ENCODE results near the gene NUDT14.

The NUDT14 gene

GRCh38 chr14:105168979-105169507 lies 12.1 kb downstream of the NUDT14 start:
- H3K9ac ChIP-seq (ENCODE audit: low read depth, low read length), result peak overlapping the region; percentile 44; the same call in 1 of the 2 replicates
- H3K4me1 ChIP-seq (ENCODE audit: insufficient read depth, low read length), result peaks cover 7% of the 10 kb centered on the region; the same call in 1 of the 2 replicates
- H3K36me3 ChIP-seq (ENCODE audit: insufficient read depth, low read length), result no peaks in the 10 kb centered on the region
- no peaks in the 10 kb centered on the region for H3K9me3 ChIP-seq (ENCODE audit: control insufficient read depth, insufficient read depth, low read length)

GRCh38 chr14:105168496-105168978 lies 12.6 kb downstream of the NUDT14 start, which contains the start of gene JAG2:
JAG2 (minus strand) TSS chr14:105168776; CDS start chr14:105168420, 356 bp downstream.
- Histone ChIP-seq H3K9me3 (ENCODE audit: control insufficient read depth, insufficient read depth, low read length) (no peaks in the 10 kb centered on the region), H3K36me3 (ENCODE audit: insufficient read depth, low read length) (no peaks in the 10 kb centered on the region), H3K4me1 (ENCODE audit: insufficient read depth, low read length) (peaks cover 7% of the 10 kb centered on the region; the same call in 1 of the 2 replicates), H3K9ac (ENCODE audit: low read depth, low read length) (peak within 1 kb of the TSS; percentile 44)

- no peaks in the 10 kb centered on the region for H3K36me3 ChIP-seq (ENCODE audit: insufficient read depth, low read length)
- peak overlapping the region; percentile 44; the same call in 1 of the 2 replicates for H3K9ac ChIP-seq (ENCODE audit: low read depth, low read length)
- no peaks in the 10 kb centered on the region for H3K9me3 ChIP-seq (ENCODE audit: control insufficient read depth, insufficient read depth, low read length)
- H3K4me1 ChIP-seq (ENCODE audit: insufficient read depth, low read length), result peaks cover 7% of the 10 kb centered on the region; the same call in 1 of the 2 replicates
These were observed 13.1 kb downstream of the NUDT14 start for GRCh38 chr14:105168093-105168420.

- Histone ChIP-seq H3K9ac (ENCODE audit: low read depth, low read length) (peak overlapping the region; percentile 44), H3K36me3 (ENCODE audit: insufficient read depth, low read length) (no peaks in the 10 kb centered on the region), H3K9me3 (ENCODE audit: control insufficient read depth, insufficient read depth, low read length) (no peaks in the 10 kb centered on the region), H3K4me1 (ENCODE audit: insufficient read depth, low read length) (peaks cover 7% of the 10 kb centered on the region; the same call in 1 of the 2 replicates)
These were observed 13.6 kb downstream of the NUDT14 start for GRCh38 chr14:105167303-105168092.

- no peaks in the 10 kb centered on the region for H3K36me3 ChIP-seq (ENCODE audit: insufficient read depth, low read length)
- H3K9ac ChIP-seq (ENCODE audit: low read depth, low read length), result no peak overlapping the region
- H3K4me1 ChIP-seq (ENCODE audit: insufficient read depth, low read length), result peaks cover 7% of the 10 kb centered on the region; the same call in 1 of the 2 replicates
- no peaks in the 10 kb centered on the region for H3K9me3 ChIP-seq (ENCODE audit: control insufficient read depth, insufficient read depth, low read length)
These were observed 14.4 kb downstream of the NUDT14 start for GRCh38 chr14:105166571-105167302.

GRCh38 chr14:105165761-105166485 lies 15.2 kb downstream of the NUDT14 start:
- no peaks in the 10 kb centered on the region for H3K9me3 ChIP-seq (ENCODE audit: control insufficient read depth, insufficient read depth, low read length)
- peaks cover 4% of the 10 kb centered on the region; the same call in 1 of the 2 replicates for H3K4me1 ChIP-seq (ENCODE audit: insufficient read depth, low read length)
- no peak overlapping the region for H3K9ac ChIP-seq (ENCODE audit: low read depth, low read length)
- no peaks in the 10 kb centered on the region for H3K36me3 ChIP-seq (ENCODE audit: insufficient read depth, low read length)

GRCh38 chr14:105165134-105165704 lies 15.9 kb downstream of the NUDT14 start:
- Histone ChIP-seq H3K9me3 (ENCODE audit: control insufficient read depth, insufficient read depth, low read length) (no peaks in the 10 kb centered on the region), H3K4me1 (ENCODE audit: insufficient read depth, low read length) (no peaks in the 10 kb centered on the region; the same call in 1 of the 2 replicates), H3K36me3 (ENCODE audit: insufficient read depth, low read length) (no peaks in the 10 kb centered on the region), H3K9ac (ENCODE audit: low read depth, low read length) (no peak overlapping the region)

GRCh38 chr14:105163040-105163742 lies 17.9 kb downstream of the NUDT14 start:
- H3K36me3 ChIP-seq (ENCODE audit: insufficient read depth, low read length), result no peaks in the 10 kb centered on the region
- H3K4me1 ChIP-seq (ENCODE audit: insufficient read depth, low read length), result no peaks in the 10 kb centered on the region; the same call in 1 of the 2 replicates
- H3K9me3 ChIP-seq (ENCODE audit: control insufficient read depth, insufficient read depth, low read length), result no peaks in the 10 kb centered on the region
- no peak overlapping the region for H3K9ac ChIP-seq (ENCODE audit: low read depth, low read length)

- Histone ChIP-seq H3K4me1 (ENCODE audit: insufficient read depth, low read length) (no peaks in the 10 kb centered on the region; the same call in 1 of the 2 replicates), H3K36me3 (ENCODE audit: insufficient read depth, low read length) (no peaks in the 10 kb centered on the region), H3K9ac (ENCODE audit: low read depth, low read length) (no peak overlapping the region), H3K9me3 (ENCODE audit: control insufficient read depth, insufficient read depth, low read length) (no peaks in the 10 kb centered on the region)
These were observed 18.5 kb downstream of the NUDT14 start for GRCh38 chr14:105162669-105162979.

- Histone ChIP-seq H3K4me1 (ENCODE audit: insufficient read depth, low read length) (no peaks in the 10 kb centered on the region; the same call in 1 of the 2 replicates), H3K9me3 (ENCODE audit: control insufficient read depth, insufficient read depth, low read length) (no peaks in the 10 kb centered on the region), H3K36me3 (ENCODE audit: insufficient read depth, low read length) (no peaks in the 10 kb centered on the region), H3K9ac (ENCODE audit: low read depth, low read length) (no peak overlapping the region)
These were observed 19.0 kb downstream of the NUDT14 start for GRCh38 chr14:105161964-105162668.

- H3K9ac ChIP-seq (ENCODE audit: low read depth, low read length), result no peak overlapping the region
- no peaks in the 10 kb centered on the region for H3K36me3 ChIP-seq (ENCODE audit: insufficient read depth, low read length)
- H3K4me1 ChIP-seq (ENCODE audit: insufficient read depth, low read length), result no peaks in the 10 kb centered on the region; the same call in 1 of the 2 replicates
- no peaks in the 10 kb centered on the region for H3K9me3 ChIP-seq (ENCODE audit: control insufficient read depth, insufficient read depth, low read length)
These were observed 19.8 kb downstream of the NUDT14 start for GRCh38 chr14:105161309-105161708.

- Histone ChIP-seq H3K9me3 (ENCODE audit: control insufficient read depth, insufficient read depth, low read length) (no peaks in the 10 kb centered on the region), H3K4me1 (ENCODE audit: insufficient read depth, low read length) (no peaks in the 10 kb centered on the region; the same call in 1 of the 2 replicates), H3K9ac (ENCODE audit: low read depth, low read length) (no peak overlapping the region), H3K36me3 (ENCODE audit: insufficient read depth, low read length) (no peaks in the 10 kb centered on the region)
These were observed 20.3 kb downstream of the NUDT14 start for GRCh38 chr14:105160776-105161175.

- no peaks in the 10 kb centered on the region for H3K9me3 ChIP-seq (ENCODE audit: control insufficient read depth, insufficient read depth, low read length)
- no peaks in the 10 kb centered on the region; the same call in 1 of the 2 replicates for H3K4me1 ChIP-seq (ENCODE audit: insufficient read depth, low read length)
- H3K9ac ChIP-seq (ENCODE audit: low read depth, low read length), result no peak overlapping the region
- no peaks in the 10 kb centered on the region for H3K36me3 ChIP-seq (ENCODE audit: insufficient read depth, low read length)
These were observed 21.8 kb downstream of the NUDT14 start for GRCh38 chr14:105159344-105159743.

Data from ES-I3 (cell line).